ENCODE data around the gene DCLK1.

DCLK1 gene

DNA sequence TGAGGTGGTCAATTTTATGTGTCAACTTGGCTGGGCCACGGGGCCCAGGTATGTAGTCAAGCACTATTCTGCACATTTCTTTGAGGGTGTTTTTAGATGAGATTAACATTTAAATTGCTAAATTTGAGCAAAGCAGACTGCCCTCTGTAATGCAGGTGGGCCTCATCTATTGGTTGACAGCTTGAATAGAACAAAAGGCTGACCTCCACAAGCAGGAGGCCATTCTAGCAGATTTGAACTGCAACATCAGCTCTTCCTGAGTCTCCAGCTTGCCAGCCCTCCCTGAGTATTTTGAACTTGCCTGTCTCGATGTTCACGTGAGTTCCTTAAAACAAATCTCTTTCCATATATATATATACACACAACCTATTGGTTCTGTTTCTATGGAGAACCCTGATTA is 134.8 kb downstream of the DCLK1 start:
- no peak for DNase-seq (ENCODE audit: low spot score)
- ChIA-PET CTCF (no interaction called here), POLR2A (ENCODE audit: low non-redundant PET) (interaction anchor here (0.7 kb wide), 1 partner anchor 10 kb away, joined by 3 read pairs; no protein-coding TSS in a partner anchor)
- H3K27ac ChIP-seq, result no peak overlapping the region
- TF ChIP-seq, protein P1, sequence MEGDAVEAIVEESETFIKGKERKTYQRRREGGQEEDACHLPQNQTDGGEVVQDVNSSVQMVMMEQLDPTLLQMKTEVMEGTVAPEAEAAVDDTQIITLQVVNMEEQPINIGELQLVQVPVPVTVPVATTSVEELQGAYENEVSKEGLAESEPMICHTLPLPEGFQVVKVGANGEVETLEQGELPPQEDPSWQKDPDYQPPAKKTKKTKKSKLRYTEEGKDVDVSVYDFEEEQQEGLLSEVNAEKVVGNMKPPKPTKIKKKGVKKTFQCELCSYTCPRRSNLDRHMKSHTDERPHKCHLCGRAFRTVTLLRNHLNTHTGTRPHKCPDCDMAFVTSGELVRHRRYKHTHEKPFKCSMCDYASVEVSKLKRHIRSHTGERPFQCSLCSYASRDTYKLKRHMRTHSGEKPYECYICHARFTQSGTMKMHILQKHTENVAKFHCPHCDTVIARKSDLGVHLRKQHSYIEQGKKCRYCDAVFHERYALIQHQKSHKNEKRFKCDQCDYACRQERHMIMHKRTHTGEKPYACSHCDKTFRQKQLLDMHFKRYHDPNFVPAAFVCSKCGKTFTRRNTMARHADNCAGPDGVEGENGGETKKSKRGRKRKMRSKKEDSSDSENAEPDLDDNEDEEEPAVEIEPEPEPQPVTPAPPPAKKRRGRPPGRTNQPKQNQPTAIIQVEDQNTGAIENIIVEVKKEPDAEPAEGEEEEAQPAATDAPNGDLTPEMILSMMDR (conservative IDR thresholded peaks at IDR 0.05; ENCODE audit: low read depth), result no peak

DNA sequence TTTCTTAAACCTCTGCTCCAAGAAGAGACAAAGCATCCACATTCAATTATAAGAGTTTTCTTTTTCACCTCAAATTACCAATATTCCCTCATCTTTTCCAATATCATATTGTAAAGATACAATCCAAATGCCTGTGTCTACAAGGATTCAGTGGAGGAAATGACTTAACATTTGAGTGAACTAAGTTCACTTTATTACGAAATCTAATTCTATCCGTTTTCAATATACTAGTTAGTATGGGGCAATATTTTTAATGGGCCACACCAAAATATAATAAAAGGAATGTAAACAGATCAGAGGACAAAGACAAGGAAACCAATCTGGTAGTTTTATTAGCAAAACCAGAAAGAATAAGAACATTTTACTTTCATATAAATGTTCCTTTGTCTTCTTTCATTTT is 136.0 kb downstream of the DCLK1 start:
- DNase-seq (ENCODE audit: low spot score), result no peak
- no peak overlapping the region for H3K27ac ChIP-seq
- POLR2A ChIA-PET (ENCODE audit: low non-redundant PET), result no interaction called here
- CTCF ChIA-PET, result interaction anchor here (1.7 kb wide), 1 partner anchor 280 kb away, joined by 6 read pairs; no protein-coding TSS in a partner anchor
- TF ChIP-seq, protein P1 (conservative IDR thresholded peaks at IDR 0.05; ENCODE audit: low read depth), result no peak

DNA sequence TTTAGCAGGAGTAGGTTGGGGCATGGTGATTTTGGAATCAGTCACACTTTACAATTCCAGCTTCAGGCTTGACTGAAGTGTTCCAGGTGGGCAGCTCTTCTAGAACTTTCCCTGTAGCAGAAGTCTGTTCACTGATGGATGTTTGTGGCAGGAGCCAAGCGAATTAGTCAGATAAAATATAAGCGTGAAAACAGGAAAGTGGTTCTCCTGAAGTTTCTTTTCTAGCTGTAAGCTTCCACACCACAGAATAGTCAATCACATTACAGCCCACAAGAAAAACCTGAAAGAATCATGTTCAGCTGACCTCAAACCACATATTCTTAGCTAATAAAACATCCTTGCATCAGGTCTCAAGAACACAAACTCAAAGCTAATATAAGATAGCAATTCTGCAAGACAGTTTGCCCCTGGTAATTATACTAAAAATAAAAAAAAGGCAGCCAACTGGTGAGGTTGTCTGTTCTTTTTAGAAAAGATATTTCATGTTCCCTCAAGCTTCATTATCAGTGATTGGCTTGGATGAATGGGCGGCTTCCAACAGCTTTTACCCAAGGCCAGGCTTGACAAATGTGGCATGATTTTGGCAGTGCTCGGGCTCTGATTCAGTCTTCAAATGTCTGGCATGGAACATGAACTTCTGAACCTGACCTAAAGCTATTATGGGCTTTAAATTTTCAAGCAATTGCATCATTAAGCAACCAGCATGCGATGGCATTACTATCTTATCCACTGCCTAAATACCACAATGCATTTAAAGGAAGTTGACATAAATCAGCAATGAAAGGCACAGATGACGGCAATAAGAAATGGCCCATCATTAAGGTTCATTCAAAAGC is 136.8 kb downstream of the DCLK1 start:
- POLR2A ChIA-PET (ENCODE audit: low non-redundant PET), result interaction anchor here (0.6 kb wide), 1 partner anchor 181 kb away, joined by 4 read pairs; no protein-coding TSS in a partner anchor
- peak; percentile 84 for DNase-seq (ENCODE audit: low spot score)
- CTCF ChIA-PET, result interaction anchor here (1.7 kb wide), 1 partner anchor 281 kb away, joined by 6 read pairs; no protein-coding TSS in a partner anchor
- H3K27ac ChIP-seq, result no peak overlapping the region
- TF ChIP-seq, protein P1 (conservative IDR thresholded peaks at IDR 0.05; ENCODE audit: low read depth), result no peak

DNA sequence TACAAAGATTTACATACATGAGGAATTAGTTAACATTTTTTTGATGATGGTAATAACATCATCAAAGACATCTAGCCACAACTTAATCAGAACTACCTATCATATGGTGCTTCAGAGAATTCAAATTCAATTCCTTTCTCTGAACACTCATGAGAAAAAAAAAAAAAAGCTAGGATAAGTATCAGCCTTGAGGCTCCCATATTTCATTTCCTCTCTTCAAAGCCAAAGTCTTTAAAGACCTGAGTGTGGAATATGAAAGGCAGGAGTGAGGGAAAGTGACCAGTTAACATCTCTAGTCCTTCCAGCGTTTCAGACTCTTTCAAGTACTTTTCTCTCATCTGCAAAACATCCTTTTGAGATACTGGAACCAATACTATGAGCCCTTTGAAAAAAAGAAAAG is 137.5 kb downstream of the DCLK1 start:
- POLR2A ChIA-PET (ENCODE audit: low non-redundant PET), result interaction anchor here (0.6 kb wide), 1 partner anchor 181 kb away, joined by 4 read pairs; no protein-coding TSS in a partner anchor
- CTCF ChIA-PET, result interaction anchor here (1.7 kb wide), 1 partner anchor 281 kb away, joined by 6 read pairs; no protein-coding TSS in a partner anchor

DNA sequence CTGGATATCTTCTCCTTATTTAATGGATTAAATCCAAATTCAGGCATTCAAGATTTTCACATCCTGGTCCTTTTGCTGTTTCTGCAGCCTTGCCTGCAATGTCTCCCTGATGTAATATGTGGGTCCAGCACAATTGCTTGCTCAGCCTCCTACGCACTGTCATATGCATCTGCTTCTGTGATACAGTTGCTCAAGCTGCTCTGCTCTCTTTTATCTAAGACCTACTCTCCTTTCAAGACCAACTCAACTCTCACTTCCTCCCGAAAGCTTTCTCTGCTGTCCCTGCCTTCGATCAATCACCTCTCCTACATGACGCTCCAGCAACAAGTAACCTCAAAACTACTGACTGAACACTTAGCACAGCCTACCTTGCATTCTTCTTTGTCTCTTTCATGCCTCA is 138.2 kb downstream of the DCLK1 start:
- H3K27ac ChIP-seq, result no peak overlapping the region
- no peak for DNase-seq (ENCODE audit: low spot score)
- ChIA-PET POLR2A (ENCODE audit: low non-redundant PET) (no interaction called here), CTCF (interaction anchor here (0.7 kb wide), 1 partner anchor 16 kb away, joined by 5 read pairs; no protein-coding TSS in a partner anchor)
- TF ChIP-seq, protein P1 (conservative IDR thresholded peaks at IDR 0.05; ENCODE audit: low read depth), result no peak

More for the DNA sequence above, 137.5 kb downstream of the DCLK1 start:
- no peak overlapping the region for H3K27ac ChIP-seq
- no peak for DNase-seq (ENCODE audit: low spot score)
- TF ChIP-seq, protein P1 (conservative IDR thresholded peaks at IDR 0.05; ENCODE audit: low read depth), result no peak

DNA sequence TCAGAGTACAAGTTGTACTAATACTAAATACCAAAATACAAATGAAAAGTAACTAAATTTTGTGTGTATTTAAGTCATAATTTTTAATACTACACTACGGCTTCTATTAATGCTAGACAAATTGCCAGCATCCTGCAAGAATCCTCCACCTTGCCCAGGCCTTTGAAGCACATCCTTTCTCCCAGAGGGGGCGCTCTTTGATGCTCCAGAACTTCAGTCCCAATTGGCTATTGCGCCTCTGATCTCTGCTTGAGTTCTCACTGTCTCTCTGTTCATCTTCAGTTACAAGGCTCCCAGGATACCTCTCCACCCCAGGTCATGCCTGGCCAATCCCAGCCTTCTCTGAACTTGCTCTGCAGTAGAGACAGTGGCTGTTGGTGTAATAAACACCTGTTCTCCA is 141.0 kb downstream of the DCLK1 start:
- no peak for DNase-seq (ENCODE audit: low spot score)
- POLR2A ChIA-PET (ENCODE audit: low non-redundant PET), result no interaction called here
- CTCF ChIA-PET, result no interaction called here
- TF ChIP-seq, protein P1 (conservative IDR thresholded peaks at IDR 0.05; ENCODE audit: low read depth), result no peak
- no peak overlapping the region for H3K27ac ChIP-seq

Data from RWPE1 (cell line).